T-helper 2 cell treated with Interferon-gamma antibody and Interleukin-4, amounts not matched to agents 100 ng/mL and 5 ng/mL, for 36 hours (primary cell): Measurements from ENCODE around the gene SLC5A6. TPM values are rescaled to one million over a fixed set of nuclear protein-coding genes. Genes with fewer than 3 reads are reported as not detected.

Experiments used
- intact Hi-C: fragments of 100-400 bp; cut with micrococcal nuclease; formaldehyde crosslinking; loops from one replicate; pipeline ENCODE4 v1.15.1; 2023
- total RNA-seq: library from RNA; stranded (reverse); gene quantifications from 2 replicates; pipeline ENCODE4 v1.2.3, GENCODE V29; 2022

The SLC5A6 gene
- total RNA-seq, 1 donor from 2014 or later: 48.5 TPM

GRCh38 chr2:27237341-27237945 lies 25.4 kb upstream of the SLC5A6 start:
- intact Hi-C loops: no loop called here

- intact Hi-C loops: no loop called here
Observed at GRCh38 chr2:27236626-27237025, 24.6 kb upstream of the SLC5A6 start.

GRCh38 chr2:27236136-27236535 lies 24.1 kb upstream of the SLC5A6 start:
- intact Hi-C loops: no loop called here

- intact Hi-C loops: no loop called here
Observed at GRCh38 chr2:27233341-27233740, 21.3 kb upstream of the SLC5A6 start.

- intact Hi-C loops: no loop called here
Observed at GRCh38 chr2:27231921-27232320, 19.9 kb upstream of the SLC5A6 start.

- intact Hi-C loops: no loop called here
Observed at GRCh38 chr2:27227501-27227900, 15.4 kb upstream of the SLC5A6 start.

- intact Hi-C loops: no loop called here
Observed at GRCh38 chr2:27225526-27225925, 13.5 kb upstream of the SLC5A6 start.

- intact Hi-C loops: no loop called here
Observed at GRCh38 chr2:27223416-27223815, 11.3 kb upstream of the SLC5A6 start.

GRCh38 chr2:27222407-27222806 lies 10.3 kb upstream of the SLC5A6 start:
- intact Hi-C loops: no loop called here

- intact Hi-C loops: no loop called here
Observed at GRCh38 chr2:27221166-27221565, 9.1 kb upstream of the SLC5A6 start.

- intact Hi-C loops: no loop called here
Observed at GRCh38 chr2:27220091-27220490, 8.0 kb upstream of the SLC5A6 start.

GRCh38 chr2:27219091-27219490 lies 7.0 kb upstream of the SLC5A6 start:
- intact Hi-C loops: loop anchor here (5.0 kb wide), 1 partner anchor 43 kb away; the partner anchor contains the start of gene SLC30A3

GRCh38 chr2:27218614-27219013 lies 6.5 kb upstream of the SLC5A6 start:
- intact Hi-C loops: loop anchor here (5.0 kb wide), 1 partner anchor 44 kb away; the partner anchor contains the start of gene SLC30A3

GRCh38 chr2:27217173-27218121 lies 5.4 kb upstream of the SLC5A6 start, which contains the start of gene CAD:
Gene CAD (plus strand): TSS chr2:27217369. CDS start chr2:27217552, 183 bp downstream.
- intact Hi-C loops: loop anchor here (5.0 kb wide), 1 partner anchor 45 kb away; the partner anchor contains the start of gene SLC30A3

- intact Hi-C loops: loop anchor here (5.0 kb wide), 1 partner anchor 46 kb away; the partner anchor contains the start of gene SLC30A3
Observed at GRCh38 chr2:27216416-27217137, 4.5 kb upstream of the SLC5A6 start.

GRCh38 chr2:27214941-27215340 lies 2.9 kb upstream of the SLC5A6 start:
- intact Hi-C loops: loop anchor here (5.0 kb wide), 3 partner anchors 47 to 447 kb away; partner anchors contain the start of genes OST4, SLC30A3, SLC4A1AP and SUPT7L

GRCh38 chr2:27212626-27213471 lies 781 bp upstream of the SLC5A6 start:
- intact Hi-C loops: loop anchor here (1.0 to 5.0 kb wide), 7 partner anchors 79 to 449 kb away; partner anchors contain the start of genes EIF2B4, GTF3C2, KHK and OST4

- intact Hi-C loops: loop anchor here (5.0 kb wide), 2 partner anchors 139 to 451 kb away; partner anchors contain the start of genes OST4, SLC4A1AP and SUPT7L
Observed at GRCh38 chr2:27211241-27211942, 676 bp downstream of the SLC5A6 start.

- intact Hi-C loops: loop anchor here (5.0 kb wide), 2 partner anchors 138 to 452 kb away; partner anchors contain the start of genes OST4, SLC4A1AP and SUPT7L
Observed at GRCh38 chr2:27209621-27210401, 2.3 kb downstream of the SLC5A6 start.
